ENCODE measurements around the gene R3HDM1. TPM values are rescaled to one million over a fixed set of nuclear protein-coding genes. Genes with fewer than 3 reads are reported as not detected.

Gene R3HDM1
- 15.0 and 16.3 TPM in 2 replicates for total RNA-seq

DNA sequence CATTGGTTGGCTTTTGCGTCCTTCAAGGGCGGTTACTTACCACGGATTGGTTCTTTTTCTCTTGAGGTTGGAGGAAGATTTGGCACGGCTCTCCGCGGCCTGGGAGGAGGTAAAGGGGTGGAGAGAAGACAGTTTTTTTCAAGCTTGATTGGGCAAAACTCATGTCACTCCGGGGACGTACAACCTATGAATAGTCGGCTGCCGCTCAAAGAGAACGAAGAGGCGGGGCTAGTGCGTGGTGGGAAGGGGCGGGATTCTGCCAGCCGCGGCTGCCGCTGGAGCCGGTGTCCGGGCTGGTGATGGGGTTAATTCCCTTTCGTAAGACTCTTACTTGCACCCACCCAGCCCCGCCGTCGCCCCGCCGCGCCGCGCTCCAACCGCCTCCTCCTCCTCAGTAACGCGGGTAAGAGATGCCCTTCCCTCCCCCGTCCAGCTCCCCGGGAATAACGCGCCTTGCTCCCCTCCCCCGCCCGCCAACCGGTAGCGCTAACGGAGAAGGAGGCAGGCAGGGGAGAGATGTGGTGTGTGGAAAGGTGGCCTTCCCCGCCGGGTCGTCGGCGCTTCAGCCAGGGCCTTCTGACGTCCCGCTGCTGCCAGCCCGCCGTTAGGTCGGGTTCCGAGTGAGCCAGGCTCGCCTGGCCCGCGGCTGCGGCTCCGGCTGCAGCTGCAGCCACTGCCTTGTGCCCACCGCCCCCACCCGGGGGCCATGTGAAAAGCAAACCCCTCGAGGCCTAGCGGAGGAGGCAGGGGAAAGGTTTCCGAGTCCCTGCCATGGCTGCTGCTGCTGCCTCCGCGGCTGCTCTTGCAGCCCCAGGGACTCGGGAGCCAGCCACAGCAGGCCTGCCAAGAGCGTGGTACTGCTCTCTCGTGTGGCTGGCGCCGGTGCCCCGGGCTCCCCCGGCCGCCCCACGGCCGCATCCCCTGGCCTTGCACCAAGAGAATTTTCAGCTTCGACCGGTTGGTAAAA lies at the start of gene R3HDM1:
TSS of gene R3HDM1 (plus strand) at position 254 of the 967 bp plus-strand sequence. CDS start 73,362 bp downstream, outside the sequence.

GRCh38 chr2:135530313-135531230 lies 712 bp upstream of the R3HDM1 start, which contains the start of gene ZRANB3:
ZRANB3 (minus strand) TSS chr2:135531218.

GRCh38 chr2:135741395-135742324 lies 210.4 kb downstream of the R3HDM1 start, which contains the start of gene UBXN4:
UBXN4 (plus strand) TSS chr2:135741855; CDS start chr2:135741930, 75 bp downstream.

Other genes starting within 250 kb of the R3HDM1 start
- 4.2 and 10.5 TPM in 2 replicates for gene ZRANB3, start 266 bp upstream of the R3HDM1 start, total RNA-seq
- gene UBXN4, start 210.4 kb downstream of the R3HDM1 start, total RNA-seq, result 37.4 and 39.9 TPM in 2 replicates